Muscle of arm (tissue), 12 donors: ENCODE results near the gene SAE1. TPM values are rescaled to one million over a fixed set of nuclear protein-coding genes. Genes with fewer than 3 reads are reported as not detected.

Source experiments
- DNase-seq: peaks from one replicate; pipeline ENCODE4 v3.0.0-alpha.2; 2013
- polyA plus RNA-seq, 12 donors: library from polyadenylated mRNA; unstranded; fragments of 120-200 nt; gene quantifications; one replicate each; pipeline ENCODE4 v1.2.1, GENCODE V29; 2013; ENCODE audit not compliant: insufficient read length in 12 of 12

Gene SAE1
- polyA plus RNA-seq, 12 donors = 53.5 to 94.9 (median 76.7) TPM; not detected in 1

DNA sequence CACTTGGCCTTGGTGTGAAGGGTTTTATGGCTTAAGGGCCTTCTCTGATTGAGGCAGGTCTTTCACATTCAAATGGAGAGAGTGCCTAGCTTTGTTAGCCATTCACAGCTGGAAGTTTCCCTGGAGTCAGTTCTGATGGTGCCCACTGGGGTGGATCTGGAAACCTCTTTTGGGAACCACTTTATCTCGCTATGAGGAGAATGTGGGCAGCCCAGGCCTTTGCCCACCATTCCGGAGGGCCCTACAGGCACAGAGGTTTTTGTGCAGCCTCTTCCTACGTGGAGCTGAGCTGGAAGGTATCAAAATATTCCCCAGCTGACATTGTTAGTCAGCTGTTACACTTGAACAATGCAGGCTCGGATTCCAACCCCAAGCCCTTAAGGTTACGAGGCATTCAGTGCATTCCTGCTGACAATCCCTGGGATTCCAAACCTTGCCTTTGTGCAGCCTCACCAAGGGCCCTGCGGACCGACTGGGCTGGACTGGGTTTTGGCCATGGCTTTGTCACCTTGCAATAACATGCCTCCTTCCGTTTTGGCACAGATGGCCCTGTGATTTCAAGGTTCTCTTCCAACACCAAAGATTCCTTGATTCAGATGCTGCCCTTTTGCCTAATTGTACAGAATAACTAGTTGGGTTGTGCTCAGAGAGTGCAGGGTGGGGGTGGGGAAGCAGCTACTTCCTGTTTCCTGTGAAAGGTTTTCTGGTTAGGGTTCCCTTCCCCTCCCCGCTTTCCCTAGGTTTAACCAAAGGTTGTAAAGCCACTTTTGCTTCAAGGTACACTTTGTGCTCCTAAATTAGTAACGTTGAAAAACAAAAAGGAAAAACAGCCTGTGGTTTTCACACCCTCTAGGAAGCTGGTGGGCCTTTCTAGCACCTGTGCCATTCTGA lies 27.0 kb downstream of the SAE1 start:
- no peak for DNase-seq

GRCh38 chr19:47158367-47158791 lies 27.7 kb downstream of the SAE1 start:
- DNase-seq = no peak

DNA sequence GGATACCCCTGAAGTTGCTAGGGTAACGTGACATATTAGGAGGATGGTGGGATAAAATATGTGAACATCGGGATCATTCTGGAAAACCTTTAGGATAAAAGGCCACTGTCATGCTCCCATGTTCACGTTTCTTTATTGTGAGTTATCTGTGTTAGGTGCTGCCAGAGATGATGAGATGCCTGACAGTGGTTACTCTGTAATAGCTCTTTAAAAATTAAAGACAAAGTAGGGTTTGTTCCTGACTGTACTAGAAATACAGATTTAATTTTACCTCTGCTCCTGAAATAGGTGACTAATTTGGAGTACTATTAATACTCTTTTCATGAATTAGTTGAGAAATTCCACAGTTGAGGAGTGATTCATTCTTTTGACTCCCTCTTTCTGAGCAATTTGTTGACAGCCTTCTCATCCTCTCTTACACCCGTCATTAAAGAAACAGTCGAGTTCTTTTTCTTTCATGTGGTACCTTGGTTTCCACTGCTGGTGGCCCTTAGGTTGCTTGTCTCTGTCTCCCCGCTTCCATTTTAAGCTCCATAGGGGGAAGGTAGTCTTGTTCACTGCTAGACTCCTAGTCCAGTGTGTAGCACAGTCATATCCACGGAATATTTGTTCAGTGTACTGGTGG lies 28.4 kb downstream of the SAE1 start:
- DNase-seq = no peak

DNA sequence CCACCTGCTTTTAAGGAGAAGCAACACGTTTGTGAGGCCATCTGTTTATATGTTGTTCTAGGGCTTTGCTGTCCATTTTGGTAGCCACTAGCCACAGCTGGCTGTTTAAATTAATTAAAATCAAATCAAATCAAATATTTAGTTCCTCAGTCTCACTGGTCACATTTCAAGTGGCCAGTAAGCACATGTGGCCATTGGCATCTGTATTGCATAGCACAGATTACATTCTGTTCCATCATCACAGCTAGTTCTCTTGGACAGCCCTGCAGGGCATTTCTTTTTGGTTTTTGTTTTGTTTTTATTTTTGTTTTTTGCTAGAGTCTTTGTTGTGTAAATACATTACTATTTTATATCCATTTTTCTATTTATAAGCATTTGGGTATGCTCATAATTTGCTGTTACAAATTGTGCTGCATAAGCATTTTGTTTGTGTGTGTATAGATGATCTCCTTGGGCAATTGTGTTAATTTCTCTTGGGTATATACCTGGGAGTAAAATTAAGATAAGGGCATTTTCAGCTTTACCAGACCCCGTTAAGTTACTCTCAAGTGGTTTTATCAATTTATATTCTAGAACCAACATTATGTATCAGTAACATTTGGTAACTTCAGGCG lies 31.3 kb downstream of the SAE1 start:
- DNase-seq = no peak

DNA sequence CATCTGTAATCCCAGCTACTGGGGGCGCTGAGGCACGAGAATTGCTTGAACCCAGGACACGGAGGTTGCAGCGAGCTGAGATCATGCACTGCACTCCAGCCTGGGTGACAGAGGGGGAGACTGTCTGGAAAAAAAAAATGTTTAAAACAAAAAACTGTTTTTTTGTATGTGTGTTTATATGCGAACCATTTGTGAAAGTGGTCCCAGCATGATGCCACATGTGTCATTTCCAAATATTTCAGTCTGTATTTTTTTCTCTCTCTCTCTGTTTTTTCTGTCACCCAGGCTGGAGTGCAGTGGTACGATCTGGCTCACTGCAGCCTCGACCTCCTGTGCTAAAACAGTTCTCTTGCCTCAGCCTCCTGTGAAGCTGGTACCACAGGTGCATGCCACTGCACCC lies 37.4 kb downstream of the SAE1 start:
- no peak for DNase-seq

GRCh38 chr19:47172666-47173455 lies 42.2 kb downstream of the SAE1 start:
- no peak for DNase-seq

DNA sequence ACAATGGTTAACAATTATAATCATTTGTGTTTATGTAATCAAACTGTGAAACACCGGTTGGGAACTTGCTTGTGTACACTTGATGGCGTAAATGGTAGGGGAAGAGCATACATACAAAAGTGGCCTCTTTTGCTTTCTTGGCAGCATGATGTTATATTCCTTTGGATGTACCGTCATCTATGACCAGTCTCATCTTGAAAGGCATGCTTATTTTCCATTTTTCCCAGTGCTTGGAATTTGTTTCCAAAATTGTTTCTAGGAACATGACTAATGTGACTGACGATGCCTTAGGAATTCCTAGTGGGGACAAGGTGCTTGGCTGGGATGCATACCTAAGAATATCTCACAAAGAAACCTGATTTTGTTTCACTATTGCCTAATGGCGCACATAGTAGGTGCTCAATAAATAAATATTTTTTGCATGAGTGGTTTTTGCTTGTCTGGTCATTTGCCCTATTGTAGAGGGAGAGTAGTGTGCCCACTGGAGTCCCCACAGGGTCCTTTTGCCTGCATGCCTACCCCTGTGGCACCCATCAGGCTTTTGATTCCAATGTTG lies 45.5 kb downstream of the SAE1 start:
- DNase-seq = no peak

DNA sequence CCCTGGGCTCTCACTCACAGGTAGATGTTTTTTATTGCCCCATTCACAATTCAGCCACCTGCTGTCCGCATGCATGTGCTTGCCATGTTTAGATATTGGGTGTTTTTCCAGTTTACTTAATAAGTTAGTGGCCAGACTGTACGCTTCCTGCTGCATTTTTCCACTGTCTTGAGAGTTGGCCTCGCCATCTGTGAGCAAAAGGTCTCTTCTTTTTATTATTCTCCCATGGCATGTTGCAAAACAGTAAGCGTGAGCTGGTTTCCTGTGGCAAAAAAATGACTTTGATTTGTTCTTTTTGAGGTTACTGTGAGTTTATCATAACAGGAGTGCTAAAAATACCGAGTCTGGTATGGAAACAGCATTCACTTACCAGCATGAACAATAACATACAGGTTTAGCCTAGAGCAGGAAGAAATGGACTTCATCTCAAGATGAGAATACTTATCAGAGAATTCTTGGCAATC lies 46.0 kb downstream of the SAE1 start:
- no peak for DNase-seq

DNA sequence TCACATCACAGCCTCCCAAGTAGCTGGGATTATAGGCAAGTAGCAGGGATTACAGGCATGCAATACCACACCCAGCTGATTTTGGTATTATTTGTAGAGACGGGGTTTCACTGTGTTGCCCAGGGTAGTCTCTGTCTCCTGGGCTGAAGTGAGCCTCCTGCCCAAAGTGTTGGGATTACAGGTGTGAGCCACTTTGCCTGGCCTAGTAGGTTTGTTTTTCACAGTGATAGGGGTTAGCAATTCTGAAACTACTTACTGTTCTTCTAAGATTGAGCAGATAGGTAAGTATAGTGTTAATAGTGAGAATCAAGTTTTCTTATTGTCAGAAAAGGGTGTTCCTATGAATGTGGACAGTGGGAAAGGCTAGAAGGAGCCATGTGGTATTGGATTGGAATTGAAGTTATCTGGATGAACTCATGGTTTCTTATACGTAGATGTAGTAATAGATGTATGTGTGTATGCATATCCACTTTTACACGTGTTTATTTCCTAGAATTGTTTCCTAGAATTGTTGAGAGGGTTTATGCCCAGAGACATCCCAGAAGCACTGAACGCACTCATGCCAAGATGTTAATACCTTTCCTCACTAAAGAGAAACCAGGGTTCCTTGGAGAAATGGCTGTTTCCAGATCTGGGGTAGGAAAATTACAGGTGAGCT lies 49.1 kb downstream of the SAE1 start:
- no peak for DNase-seq

DNA sequence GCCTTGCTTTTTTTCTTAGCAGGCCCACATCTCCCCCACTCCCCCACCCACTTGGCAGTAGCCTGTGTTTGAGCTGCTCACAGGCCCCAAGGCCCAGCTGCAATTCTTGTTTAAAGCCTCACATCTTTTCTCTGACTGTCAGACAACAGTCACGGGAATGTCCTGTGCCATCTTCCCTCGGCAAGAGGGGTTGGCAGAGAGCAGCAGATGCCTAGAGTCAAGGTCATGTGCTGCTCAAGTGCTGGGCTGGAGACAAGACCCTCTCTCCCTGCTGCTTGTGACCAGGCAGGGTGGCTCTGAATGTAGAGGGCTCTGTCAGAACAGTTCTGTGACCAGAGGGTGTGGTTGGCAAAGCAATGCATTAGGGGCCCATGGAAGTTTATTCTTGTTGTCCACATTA lies 53.0 kb downstream of the SAE1 start:
- DNase-seq = no peak

GRCh38 chr19:47186446-47187334 lies 56.1 kb downstream of the SAE1 start:
- no peak for DNase-seq

DNA sequence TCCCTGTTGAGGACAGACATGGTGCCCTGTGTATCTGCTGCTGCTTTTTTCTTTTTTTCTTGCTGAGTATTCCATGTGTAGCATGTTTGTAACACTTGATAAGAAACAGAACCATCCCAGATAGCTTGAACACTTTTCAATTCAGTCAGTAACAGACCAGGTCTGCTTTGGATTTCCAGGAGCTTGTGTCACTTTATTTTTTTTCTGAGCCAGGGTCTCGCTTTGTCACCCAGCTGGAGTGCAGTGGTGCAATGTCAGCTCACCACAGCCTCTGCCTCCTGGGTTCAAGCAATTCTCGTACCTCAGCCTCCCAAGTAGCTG lies 56.7 kb downstream of the SAE1 start:
- no peak for DNase-seq

DNA sequence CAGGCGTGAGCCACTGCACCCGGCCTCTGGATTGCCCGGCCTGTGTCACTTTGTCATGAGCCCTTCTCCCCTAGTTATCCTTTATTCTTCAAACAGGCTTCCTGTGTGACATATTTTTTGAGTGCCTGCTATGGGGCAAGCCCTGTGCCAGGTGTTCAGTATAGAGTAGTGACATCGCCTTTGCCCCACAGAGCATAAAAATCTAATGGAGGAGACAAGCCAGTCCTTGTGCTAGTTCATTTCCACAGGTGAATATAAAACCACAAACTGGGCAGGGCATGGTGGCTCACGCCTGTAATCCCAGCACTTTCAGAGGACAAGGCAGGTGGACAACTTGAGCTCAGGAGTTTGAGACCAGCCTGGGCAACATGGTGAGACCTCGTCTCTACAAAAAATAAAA lies 57.2 kb downstream of the SAE1 start:
- DNase-seq = no peak

GRCh38 chr19:47188507-47189033 lies 57.9 kb downstream of the SAE1 start:
- no peak for DNase-seq

- DNase-seq = no peak
These were observed 59.6 kb downstream of the SAE1 start for GRCh38 chr19:47190167-47190727.

DNA sequence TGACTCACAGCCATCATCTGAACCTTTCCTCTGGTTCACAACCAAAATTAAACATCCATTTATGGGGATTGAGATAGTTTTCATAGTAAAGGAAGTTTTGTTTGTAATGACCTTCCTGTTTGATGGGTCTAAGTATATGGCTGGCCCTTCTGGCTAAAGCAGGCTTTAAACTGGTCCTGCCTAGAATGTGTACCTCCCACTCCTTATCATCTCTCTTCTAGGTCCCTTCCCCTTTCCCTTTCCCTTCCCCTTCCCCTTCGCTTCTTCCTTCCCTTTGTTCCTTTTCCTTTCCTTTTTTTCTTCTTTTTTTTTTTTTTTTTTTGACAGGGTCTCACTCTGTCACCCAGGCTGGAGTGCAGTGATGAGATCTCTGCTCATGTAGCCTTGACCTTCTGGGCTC lies 64.8 kb downstream of the SAE1 start:
- DNase-seq = no peak

DNA sequence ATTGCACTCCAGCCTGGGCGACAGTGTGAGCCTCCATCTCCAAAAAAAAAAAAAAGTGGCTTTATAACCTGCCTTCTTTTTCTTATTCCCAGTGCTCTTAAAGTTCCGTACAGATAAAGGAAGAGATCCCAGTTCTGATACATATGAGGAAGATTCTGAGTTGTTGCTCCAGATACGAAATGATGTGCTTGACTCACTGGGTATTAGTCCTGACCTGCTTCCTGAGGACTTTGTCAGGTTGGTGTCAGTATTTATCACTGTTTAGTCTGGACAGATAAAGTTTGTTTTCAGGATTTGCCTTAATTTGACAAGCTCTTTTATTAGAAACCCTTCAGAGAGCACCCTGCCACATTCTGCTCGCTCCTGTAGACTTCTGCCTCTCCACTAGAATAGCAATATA lies 66.5 kb downstream of the SAE1 start:
- no peak for DNase-seq

- DNase-seq = no peak
These were observed 69.9 kb downstream of the SAE1 start for GRCh38 chr19:47200530-47200929.

DNA sequence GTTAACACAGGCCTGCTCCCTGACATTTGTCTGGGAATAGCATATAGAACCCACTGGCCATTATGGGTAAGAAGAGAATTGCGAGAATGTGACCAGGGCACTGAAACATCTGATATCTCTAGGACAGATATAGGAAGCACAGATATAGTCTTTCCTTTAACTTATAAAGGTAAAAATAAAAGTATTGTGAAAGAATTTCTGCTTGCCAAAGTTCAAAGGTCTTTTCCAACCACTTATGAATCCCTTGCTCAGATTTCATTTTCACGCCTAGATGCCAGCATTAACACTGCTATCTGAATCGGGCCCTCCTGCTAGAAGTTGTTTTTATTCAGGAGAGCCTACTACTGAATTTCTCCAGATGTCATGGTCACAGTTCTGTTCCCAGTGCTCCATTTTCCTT lies 72.6 kb downstream of the SAE1 start:
- no peak for DNase-seq
